Fibroblast of mammary gland (primary cell): Measurements from ENCODE around the gene ANXA5.

Experiments
- DNase-seq: peaks from one replicate; pipeline ENCODE4 v3.0.0-alpha.2; 2010; ENCODE audit warnings: low read depth
- H3K4me3 ChIP-seq: 2 replicates; pipeline ENCODE4 v1.5.1; 2011; ENCODE audit warnings: low read depth, mild to moderate bottlenecking, low read length, moderate library complexity; ENCODE audit not compliant: control insufficient read depth
- TF ChIP-seq, protein P1 (sequence below): conservative IDR thresholded peaks from 2 replicates; pipeline ENCODE4 v1.5.1; 2011; ENCODE audit warnings: low read depth, low read length, inconsistent platforms; ENCODE audit not compliant: control insufficient read depth, insufficient read depth

ANXA5 gene

DNA sequence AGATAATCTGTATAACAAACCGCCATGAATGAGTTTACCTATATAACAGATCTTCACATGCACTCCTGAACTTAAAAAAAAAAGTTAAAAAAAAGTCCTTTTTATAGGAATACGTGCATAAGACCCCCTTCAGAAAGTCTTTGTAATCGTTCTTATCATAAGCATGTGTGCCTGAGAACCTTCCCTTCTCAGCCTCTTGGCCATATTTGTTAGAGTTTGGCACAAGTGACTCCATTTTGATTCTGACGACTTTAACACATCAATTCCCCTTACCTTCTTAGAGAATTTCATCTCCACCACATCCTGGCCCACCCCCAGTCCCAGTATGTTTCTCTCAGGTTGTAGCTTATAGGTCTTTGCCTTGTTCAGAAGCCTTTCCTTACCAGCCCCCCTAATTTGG lies 16.0 kb upstream of the ANXA5 start:
- TF ChIP-seq, protein P1, sequence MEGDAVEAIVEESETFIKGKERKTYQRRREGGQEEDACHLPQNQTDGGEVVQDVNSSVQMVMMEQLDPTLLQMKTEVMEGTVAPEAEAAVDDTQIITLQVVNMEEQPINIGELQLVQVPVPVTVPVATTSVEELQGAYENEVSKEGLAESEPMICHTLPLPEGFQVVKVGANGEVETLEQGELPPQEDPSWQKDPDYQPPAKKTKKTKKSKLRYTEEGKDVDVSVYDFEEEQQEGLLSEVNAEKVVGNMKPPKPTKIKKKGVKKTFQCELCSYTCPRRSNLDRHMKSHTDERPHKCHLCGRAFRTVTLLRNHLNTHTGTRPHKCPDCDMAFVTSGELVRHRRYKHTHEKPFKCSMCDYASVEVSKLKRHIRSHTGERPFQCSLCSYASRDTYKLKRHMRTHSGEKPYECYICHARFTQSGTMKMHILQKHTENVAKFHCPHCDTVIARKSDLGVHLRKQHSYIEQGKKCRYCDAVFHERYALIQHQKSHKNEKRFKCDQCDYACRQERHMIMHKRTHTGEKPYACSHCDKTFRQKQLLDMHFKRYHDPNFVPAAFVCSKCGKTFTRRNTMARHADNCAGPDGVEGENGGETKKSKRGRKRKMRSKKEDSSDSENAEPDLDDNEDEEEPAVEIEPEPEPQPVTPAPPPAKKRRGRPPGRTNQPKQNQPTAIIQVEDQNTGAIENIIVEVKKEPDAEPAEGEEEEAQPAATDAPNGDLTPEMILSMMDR, result no peak
- no peak for DNase-seq
- no peak overlapping the region for H3K4me3 ChIP-seq

DNA sequence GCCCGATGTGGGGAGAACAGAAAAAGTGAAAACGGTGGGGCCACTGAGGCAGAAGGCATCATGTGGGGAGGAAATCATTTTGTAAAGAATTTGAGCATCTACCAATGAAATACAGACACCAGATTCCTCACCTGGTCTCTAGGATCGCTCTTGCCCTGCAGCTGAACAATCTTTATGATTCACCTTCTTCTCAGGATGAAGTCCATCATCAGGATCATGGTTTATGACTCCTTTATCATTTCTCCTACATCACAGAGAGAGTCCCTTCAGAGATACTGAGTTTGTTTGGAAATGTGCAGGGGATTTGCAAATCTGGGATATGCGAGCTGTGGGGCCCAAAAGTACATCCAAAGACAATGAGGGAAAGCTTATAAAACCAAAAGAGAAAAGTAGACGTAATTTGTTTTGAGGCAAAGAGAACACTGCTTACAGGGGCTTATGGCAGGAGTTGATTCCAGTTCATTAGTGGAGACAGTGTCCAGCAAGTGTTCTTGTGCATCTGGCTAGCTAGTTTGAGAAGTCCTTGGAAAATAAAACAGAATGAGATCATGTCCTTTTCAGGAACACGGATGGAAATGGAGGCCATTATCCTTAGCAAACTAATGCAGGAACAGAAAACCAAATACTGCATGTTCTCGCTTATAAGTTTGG lies 15.3 kb upstream of the ANXA5 start:
- TF ChIP-seq, protein P1, result no peak
- no peak for DNase-seq
- H3K4me3 ChIP-seq, result no peak overlapping the region

DNA sequence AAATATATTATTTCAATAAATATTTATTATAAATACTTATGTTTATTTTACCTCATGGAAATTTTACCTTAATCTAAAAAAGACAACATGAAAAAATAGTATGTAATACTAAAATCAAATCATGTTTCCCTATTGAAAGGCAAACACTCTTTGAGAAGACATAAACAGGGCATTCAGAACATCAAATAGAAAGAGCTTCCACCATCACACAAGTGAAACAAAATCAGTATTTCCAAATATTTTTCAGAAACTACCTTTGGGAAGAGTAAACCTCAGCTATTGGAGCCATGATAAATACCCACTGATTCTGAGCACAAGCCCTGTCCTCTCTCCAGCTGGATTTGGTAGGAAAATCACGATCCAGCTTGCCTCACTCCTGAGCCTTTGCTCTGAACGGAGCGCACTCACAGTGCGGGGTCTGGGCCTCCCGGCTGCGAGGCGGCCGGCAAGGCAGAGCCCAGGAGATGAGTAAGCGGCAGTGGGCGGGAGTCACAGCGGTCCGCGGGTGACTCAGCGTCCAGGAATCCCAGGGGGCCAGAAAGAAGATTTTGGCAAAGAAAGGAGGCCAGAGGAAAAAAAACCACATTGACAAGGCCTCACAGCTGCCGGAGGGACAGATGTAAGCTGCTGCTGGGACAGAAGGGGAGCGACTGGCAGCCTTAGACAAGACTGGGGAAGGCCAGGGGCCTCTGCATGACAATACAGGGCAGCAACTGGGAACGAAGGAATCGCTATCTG lies 14.7 kb upstream of the ANXA5 start:
- DNase-seq, result peak; percentile 95
- TF ChIP-seq, protein P1, result no peak
- H3K4me3 ChIP-seq, result peak overlapping the region; percentile 31

DNA sequence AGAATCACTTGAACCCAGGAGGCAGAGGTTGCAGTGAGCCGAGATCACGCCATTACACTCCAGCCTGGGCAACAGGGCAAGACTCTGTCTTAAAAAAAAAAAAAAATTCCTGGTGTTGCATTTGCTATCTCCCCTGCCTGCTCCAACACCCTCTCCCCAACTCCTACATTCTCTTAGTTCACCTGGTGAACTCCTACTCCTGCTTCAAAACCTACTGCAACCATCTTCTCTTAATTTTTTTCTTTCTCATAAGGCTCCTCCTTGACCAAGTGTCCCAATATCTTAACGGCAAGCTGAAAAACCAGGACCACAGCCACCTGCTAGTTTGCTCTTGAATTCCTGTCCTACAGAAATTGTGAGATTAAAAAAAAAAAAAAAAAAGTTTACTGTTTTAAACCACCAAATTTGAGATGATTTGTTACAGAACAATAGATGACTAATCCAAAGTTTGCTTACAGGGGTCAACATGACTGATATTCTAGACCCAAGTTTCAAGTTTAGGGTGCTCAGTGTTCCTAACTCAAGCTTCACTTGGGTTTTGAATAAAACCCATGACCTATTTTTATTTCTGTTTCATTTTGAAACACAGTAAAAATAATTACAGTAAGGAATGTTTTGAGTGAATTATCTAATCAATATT lies 13.1 kb upstream of the ANXA5 start:
- TF ChIP-seq, protein P1, result no peak
- H3K4me3 ChIP-seq, result no peak overlapping the region
- DNase-seq, result no peak

DNA sequence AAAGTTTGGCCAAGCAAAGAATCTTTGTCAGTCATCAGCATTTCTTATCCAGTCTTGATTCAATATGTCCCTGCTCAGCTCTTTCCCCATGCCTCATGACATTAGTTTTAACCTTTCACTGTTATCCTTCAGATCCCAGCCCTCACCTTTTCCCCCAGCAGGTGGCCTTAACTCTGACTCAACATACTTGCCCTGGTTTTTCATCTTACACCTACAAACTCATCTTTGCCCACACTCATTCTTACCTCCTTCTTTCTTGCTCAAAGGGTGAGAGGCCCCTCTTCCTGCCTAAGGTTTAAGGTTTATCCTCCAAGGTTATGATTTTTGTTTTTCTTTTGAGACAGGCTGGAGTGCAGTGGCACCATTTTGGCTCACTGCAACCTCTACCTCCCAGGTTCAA lies 10.6 kb upstream of the ANXA5 start:
- H3K4me3 ChIP-seq, result no peak overlapping the region
- DNase-seq, result no peak
- TF ChIP-seq, protein P1, result no peak

DNA sequence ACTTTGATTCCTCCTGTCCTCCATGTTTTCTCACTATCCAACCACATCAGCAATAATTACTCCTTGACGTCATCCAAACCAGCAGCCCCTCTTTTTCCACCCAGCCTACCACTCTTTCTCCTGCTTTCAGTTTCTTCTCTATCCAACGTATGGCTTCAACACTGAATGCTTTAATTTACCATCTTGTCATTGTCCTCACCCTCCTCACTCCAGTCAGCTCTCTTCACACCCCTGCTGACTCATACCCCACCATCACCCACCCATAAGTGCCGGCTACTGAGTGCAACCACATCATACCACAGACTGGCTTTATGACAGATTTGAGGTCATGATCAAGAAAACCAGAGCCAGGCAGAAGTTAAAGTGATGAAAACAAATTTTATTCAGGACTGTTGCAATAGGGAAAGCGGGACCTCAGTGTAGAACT lies 9.8 kb upstream of the ANXA5 start:
- DNase-seq, result peak; percentile 90
- H3K4me3 ChIP-seq, result no peak overlapping the region
- TF ChIP-seq, protein P1, result no peak
